Pancreas (tissue), 10 donors: ENCODE data around the gene IL1RAPL2. TPM values are rescaled to one million over a fixed set of nuclear protein-coding genes. Genes with fewer than 3 reads are reported as not detected.
A peak's percentile ranks its signal among the peaks of the same experiment; 100 is the strongest.
"Not testable (repeated sequence)": the region's sequence is repeated elsewhere in the genome, so short reads cannot be mapped to it uniquely, and the experiment has no call there.

Experiments used
- ATAC-seq, 4 donors: fragments of 200-7000 bp; cut with Tn5 transposase; one replicate each; pipeline versions ENCODE4 v1.8.0 to v1.9.1; 2020; ENCODE audit warnings: mild to moderate bottlenecking in 4 of 4, moderate library complexity in 4 of 4
- DNase-seq, 6 donors: peaks; one replicate each; pipeline ENCODE4 v3.0.0-alpha.2; 2020
- FAIRE-seq: peaks from 2 replicates; lab custom pipeline; 2012; peaks lifted over from hg19 to GRCh38; lab: Jason Lieb, UNC
- H3K27ac ChIP-seq, 4 donors: fragments of 200-600 bp; sonication (generic); 1 replicate in 3 of 4; 2 replicates in 1 of 4; pipeline versions ENCODE4 v1.5.0 to v1.8.0; 2020
- H3K27me3 ChIP-seq, 4 donors: fragments of 200-600 bp; one replicate each; pipeline ENCODE4 v1.8.0; 2021
- H3K36me3 ChIP-seq, 3 donors: fragments of 200-600 bp; sonication (generic) in 1 of 3; one replicate each; pipeline versions ENCODE4 v1.5.0 to v1.8.0; 2020 to 2021
- H3K4me1 ChIP-seq, 3 donors: fragments of 200-600 bp; one replicate each; pipeline ENCODE4 v1.8.0; 2021
- H3K4me3 ChIP-seq, 4 donors: fragments of 200-600 bp; sonication (generic) in 2 of 4; one replicate each; pipeline versions ENCODE4 v1.5.0 to v1.8.0; 2020 to 2021
- H3K9me3 ChIP-seq, 4 donors: fragments of 200-600 bp; one replicate each; pipeline ENCODE4 v1.8.0; 2021
- WGBS, 2 donors: extraction: QIAGEN DNeasy Blood & Tissue Kit; methylation state at CpG; one replicate each; pipeline ENCODE4 v1.1.7; 2013; 5-methylcytosine and 5-hydroxymethylcytosine counted together
- intact Hi-C, 3 donors: fragments of 100-400 bp; cut with DNase I; formaldehyde crosslinking; loops; one replicate each; pipeline versions ENCODE4 v1.11.1 to v1.14.2; 2022
- polyA plus RNA-seq, 2 donors: library from polyadenylated mRNA; stranded (reverse); fragments of 200-250 nt; gene quantifications; one replicate each; pipeline ENCODE4 v1.2.3, GENCODE V29; 2013
- total RNA-seq, 6 donors: library from RNA; stranded (reverse); fragmentation: NEBNext Ultra II Directional in 4 of 6; extraction: Animal tissue kit (Norgen Biotek cat#: 25700) in 4 of 6; gene quantifications; one replicate each; pipeline versions ENCODE4 v1.2.1 to v1.2.4, GENCODE V29; 2021 to 2023
- TF ChIP-seq, protein P1 (sequence below), 4 donors: fragments of 200-600 bp; sonication (generic) in 3 of 4; IDR thresholded peaks; one replicate each; pipeline versions ENCODE4 v1.5.0 to v1.8.0; 2021; ENCODE audit warnings: antibody characterized with exemption in 4 of 4
- donor health status: healthy with polysubstance abuse.
- donor health status: DM: no; HTN: no; CAD: no; lungs with moderate emphysema.
- donor health status: DM: no; HTN: no; CAD: no.
- donor health status: control.
- donor health status: control.
- donor health status: Bipolar disorder and iron deficiency.
- donor health status: DM: yes; HTN: yes; CAD: no.
- donor health status: DM: no; HTN: no; CAD: no.
- donor health status: DM: no; HTN: no; CAD: no.
- donor health status: DM: yes; HTN: yes; CAD: no.

Gene IL1RAPL2
- total and polyA plus RNA-seq, 8 donors, result 0.09 TPM; not detected in 7

DNA sequence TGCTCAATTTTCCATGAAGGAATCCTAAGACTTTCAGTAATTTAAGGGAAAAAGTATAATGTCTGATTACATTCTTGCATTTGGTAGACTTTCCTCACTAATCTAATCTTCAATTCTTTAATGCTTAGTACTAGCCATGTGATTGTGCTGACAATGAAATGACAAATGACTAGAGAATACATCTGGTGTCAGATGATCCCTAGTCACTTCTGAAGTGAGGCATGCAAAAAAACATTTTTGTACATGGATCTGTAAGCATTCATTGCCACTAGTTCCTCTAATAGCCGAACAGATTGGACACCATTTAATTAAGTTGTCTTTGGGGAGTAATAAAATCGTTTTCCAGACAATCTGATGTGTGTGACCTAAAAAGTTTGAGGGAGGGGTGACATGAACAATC is 1193.6 kb downstream of the IL1RAPL2 start:
- TF ChIP-seq, protein P1, sequence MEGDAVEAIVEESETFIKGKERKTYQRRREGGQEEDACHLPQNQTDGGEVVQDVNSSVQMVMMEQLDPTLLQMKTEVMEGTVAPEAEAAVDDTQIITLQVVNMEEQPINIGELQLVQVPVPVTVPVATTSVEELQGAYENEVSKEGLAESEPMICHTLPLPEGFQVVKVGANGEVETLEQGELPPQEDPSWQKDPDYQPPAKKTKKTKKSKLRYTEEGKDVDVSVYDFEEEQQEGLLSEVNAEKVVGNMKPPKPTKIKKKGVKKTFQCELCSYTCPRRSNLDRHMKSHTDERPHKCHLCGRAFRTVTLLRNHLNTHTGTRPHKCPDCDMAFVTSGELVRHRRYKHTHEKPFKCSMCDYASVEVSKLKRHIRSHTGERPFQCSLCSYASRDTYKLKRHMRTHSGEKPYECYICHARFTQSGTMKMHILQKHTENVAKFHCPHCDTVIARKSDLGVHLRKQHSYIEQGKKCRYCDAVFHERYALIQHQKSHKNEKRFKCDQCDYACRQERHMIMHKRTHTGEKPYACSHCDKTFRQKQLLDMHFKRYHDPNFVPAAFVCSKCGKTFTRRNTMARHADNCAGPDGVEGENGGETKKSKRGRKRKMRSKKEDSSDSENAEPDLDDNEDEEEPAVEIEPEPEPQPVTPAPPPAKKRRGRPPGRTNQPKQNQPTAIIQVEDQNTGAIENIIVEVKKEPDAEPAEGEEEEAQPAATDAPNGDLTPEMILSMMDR (IDR thresholded peaks at IDR 0.05), result no peak
- H3K4me1 ChIP-seq, result no peaks in the 10 kb centered on the region
- H3K27ac ChIP-seq, result no peak overlapping the region
- intact Hi-C loops, result no loop called here
- no peak overlapping the region for H3K4me3 ChIP-seq
- ATAC-seq, result no peak
- no peaks in the 10 kb centered on the region for H3K9me3 ChIP-seq
- DNase-seq, result no peak
- FAIRE-seq, result no peak
- no peaks in the 10 kb centered on the region for H3K27me3 ChIP-seq
- 30 to 42% methylated on average over 2 of the region's 2 CpGs for whole genome bisulfite sequencing, 2 donors
- no peaks in the 10 kb centered on the region for H3K36me3 ChIP-seq

DNA sequence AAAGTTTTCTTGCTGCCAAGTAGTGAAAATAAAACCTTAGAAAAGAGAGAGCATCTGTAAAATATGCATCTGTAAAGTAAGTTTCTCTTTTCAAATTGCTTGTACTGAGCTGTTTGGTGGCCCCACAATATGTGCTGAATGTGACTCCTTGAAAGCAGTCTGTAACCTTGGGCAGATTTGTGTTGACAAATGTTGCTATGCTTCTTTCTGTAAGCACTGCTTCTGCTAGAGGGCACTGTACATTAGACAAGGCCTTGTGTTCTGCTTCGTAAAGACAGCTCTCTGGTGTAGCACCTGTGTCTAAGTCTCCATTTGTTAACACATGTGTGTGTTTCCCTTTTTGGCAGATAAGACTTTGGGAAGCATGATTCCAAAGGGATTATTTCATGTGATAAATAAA is 1199.7 kb downstream of the IL1RAPL2 start:
- H3K36me3 ChIP-seq, result no peaks in the 10 kb centered on the region
- no peak overlapping the region for H3K27ac ChIP-seq
- no peaks in the 10 kb centered on the region for H3K4me1 ChIP-seq
- WGBS, 2 donors, result 37 to 43% methylated on average over 1 of the region's 1 CpG
- intact Hi-C loops, result no loop called here
- DNase-seq (no peak), FAIRE-seq (no peak), ATAC-seq (peak in 1 of 4 donors; percentile 62)
- H3K27me3 ChIP-seq, result peaks cover 0 to 22% (median 7%) of the 10 kb centered on the region in 4 donors
- H3K4me3 ChIP-seq, result no peak overlapping the region
- H3K9me3 ChIP-seq, result no peaks in the 10 kb centered on the region
- TF ChIP-seq, protein P1 (IDR thresholded peaks at IDR 0.05), result no peak

DNA sequence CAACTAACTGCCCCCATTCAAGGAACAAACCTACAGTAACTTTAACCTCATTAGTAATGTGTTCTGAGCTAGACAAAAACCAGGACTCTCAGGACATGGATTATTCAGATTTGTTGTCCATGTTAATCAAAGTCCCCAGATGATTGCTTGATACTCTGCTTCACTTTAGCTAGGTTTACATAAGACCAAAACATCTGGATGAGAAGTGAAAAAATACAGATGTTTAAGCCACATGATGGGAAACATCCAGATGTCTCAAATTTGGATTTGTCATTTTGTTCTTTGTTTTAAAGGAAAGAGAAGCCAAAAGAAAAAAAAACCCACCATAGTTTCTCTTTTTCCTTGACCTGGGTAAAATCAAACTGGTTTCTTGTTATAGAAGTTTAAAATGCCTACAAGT is 1207.8 kb downstream of the IL1RAPL2 start:
- no peak overlapping the region for H3K4me3 ChIP-seq
- H3K27ac ChIP-seq, result no peak overlapping the region
- FAIRE-seq, result peak; percentile 77
- no peak for DNase-seq
- no peaks in the 10 kb centered on the region for H3K9me3 ChIP-seq
- H3K27me3 ChIP-seq, result peaks cover 0 to 40% (median 12%) of the 10 kb centered on the region in 4 donors
- no peak for ATAC-seq
- TF ChIP-seq, protein P1 (IDR thresholded peaks at IDR 0.05), result no peak
- H3K4me1 ChIP-seq, result no peaks in the 10 kb centered on the region
- intact Hi-C loops, result no loop called here
- no peaks in the 10 kb centered on the region for H3K36me3 ChIP-seq

DNA sequence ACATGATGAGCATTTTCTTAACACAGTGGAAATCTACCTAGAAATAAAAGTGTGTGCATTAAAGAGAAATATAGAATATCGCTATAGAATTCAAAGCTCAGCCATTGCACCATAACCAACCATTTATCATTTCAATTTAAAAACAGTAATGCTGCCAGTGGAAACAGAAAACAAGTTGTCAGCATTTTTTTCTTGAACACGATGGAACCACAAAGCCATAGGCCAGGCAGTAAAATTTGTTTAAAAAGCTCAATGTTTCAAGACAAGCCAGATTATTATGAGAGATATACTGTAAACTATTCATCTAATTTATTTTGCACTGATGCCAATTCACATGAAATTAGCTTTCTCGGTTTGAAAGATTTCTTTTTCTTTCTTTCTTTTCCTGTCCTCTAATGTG is 1209.7 kb downstream of the IL1RAPL2 start:
- no peak for DNase-seq

DNA sequence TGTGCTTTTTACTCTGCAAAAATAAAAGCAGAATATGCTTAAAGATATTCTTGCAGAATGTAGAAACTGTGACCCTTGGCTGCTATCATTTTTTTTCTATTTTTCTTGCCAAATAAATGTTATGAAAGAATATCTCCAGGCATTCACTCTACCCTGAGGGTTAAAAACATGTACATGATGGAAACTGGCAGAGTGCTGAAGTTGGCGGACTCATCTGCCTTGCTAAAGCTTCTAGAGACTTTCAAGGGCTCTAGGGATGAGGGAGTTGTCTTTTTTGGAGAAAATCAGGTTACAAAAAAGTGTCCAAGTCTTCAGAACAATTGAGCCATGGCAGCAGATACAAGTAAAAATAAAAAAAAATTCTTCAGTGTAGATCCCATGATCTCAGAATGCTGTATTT is 1215.8 kb downstream of the IL1RAPL2 start:
- FAIRE-seq (no peak), DNase-seq (no peak), ATAC-seq (no peak)
- H3K4me3 ChIP-seq, result no peak overlapping the region
- H3K4me1 ChIP-seq, result no peaks in the 10 kb centered on the region
- intact Hi-C loops, result no loop called here
- WGBS, 2 donors, result 39 to 67% methylated on average over 1 of the region's 1 CpG
- no peak overlapping the region for H3K27ac ChIP-seq
- no peaks in the 10 kb centered on the region for H3K9me3 ChIP-seq
- H3K27me3 ChIP-seq, result peaks cover 0 to 6% (median 2%) of the 10 kb centered on the region in 4 donors
- H3K36me3 ChIP-seq, result no peaks in the 10 kb centered on the region
- TF ChIP-seq, protein P1 (IDR thresholded peaks at IDR 0.05), result no peak

More for the DNA sequence above, 1209.7 kb downstream of the IL1RAPL2 start:
- Histone ChIP-seq H3K27me3 (peaks cover 0 to 21% (median 5%) of the 10 kb centered on the region in 4 donors), H3K36me3 (no peaks in the 10 kb centered on the region), H3K4me1 (no peaks in the 10 kb centered on the region), H3K9me3 (no peaks in the 10 kb centered on the region), H3K4me3 (no peak overlapping the region), H3K27ac (no peak overlapping the region)
- FAIRE-seq (no peak), ATAC-seq (no peak)
- TF ChIP-seq, protein P1 (IDR thresholded peaks at IDR 0.05), result no peak
- WGBS, 2 donors, result 60 to 67% methylated on average over 3 of the region's 3 CpGs
- intact Hi-C loops, result no loop called here

DNA sequence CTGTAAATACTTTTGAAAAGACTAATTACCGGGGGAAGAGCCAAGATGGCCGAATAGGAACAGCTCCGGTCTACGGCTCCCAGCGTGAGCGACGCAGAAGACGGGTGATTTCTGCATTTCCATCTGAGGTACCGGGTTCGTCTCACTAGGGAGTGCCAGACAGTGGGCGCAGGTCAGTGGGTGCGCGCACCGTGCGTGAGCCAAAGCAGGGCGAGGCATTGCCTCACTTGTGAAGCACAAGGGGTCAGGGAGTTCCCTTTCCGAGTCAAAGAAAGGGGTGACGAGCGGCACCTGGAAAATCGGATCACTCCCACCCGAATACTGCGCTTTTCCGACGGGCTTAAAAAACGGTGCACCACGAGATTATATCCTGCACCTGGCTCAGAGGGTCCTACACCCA is 1230.9 kb downstream of the IL1RAPL2 start:
- H3K36me3 ChIP-seq, H3K4me3 ChIP-seq, H3K9me3 ChIP-seq, H3K27ac ChIP-seq, DNase-seq, H3K27me3 ChIP-seq, H3K4me1 ChIP-seq, ATAC-seq, FAIRE-seq, intact Hi-C loops: not testable (repeated sequence)
- 78 to 81% methylated on average over 25 to 26 of the region's 26 CpGs for WGBS, 2 donors
